ENCODE measurements around the gene SAXO1. TPM values are rescaled to one million over a fixed set of nuclear protein-coding genes. Genes with fewer than 3 reads are reported as not detected.
"Not testable (repeated sequence)": the region's sequence is repeated elsewhere in the genome, so short reads cannot be mapped to it uniquely, and the experiment has no call there.

The SAXO1 gene
- total and polyA plus RNA-seq, 7 donors, result under 0.01 to 0.01 TPM; not detected in 5

- DNase-seq, result no peak
- WGBS, 2 donors, result 84 to 90% methylated on average over 6 of the region's 6 CpGs
- no peak overlapping the region for H3K4me3 ChIP-seq
- no peaks in the 10 kb centered on the region for H3K36me3 ChIP-seq
- H3K4me1 ChIP-seq, result no peaks in the 10 kb centered on the region
- no peak overlapping the region for H3K27ac ChIP-seq
- peaks cover 0 to 4% (median 0%) of the 10 kb centered on the region in 3 donors for H3K27me3 ChIP-seq
- intact Hi-C loops (cut with DNase I), result loop anchor here (5.0 kb wide), 1 partner anchor 584 kb away; no protein-coding TSS in a partner anchor
- no peak for TF ChIP-seq CTCF (IDR thresholded peaks at IDR 0.05)
- TF ChIP-seq POLR2A (IDR thresholded peaks at IDR 0.05), result no peak
- no peak for TF ChIP-seq POLR2AphosphoS5 (IDR thresholded peaks at IDR 0.05)
- TF ChIP-seq EP300 (IDR thresholded peaks at IDR 0.05), result no peak
- H3K9me3 ChIP-seq, result no peaks in the 10 kb centered on the region
Measured at GRCh38 chr9:19026375-19026774, 6.6 kb downstream of the SAXO1 start.

GRCh38 chr9:19023078-19023477 lies 9.9 kb downstream of the SAXO1 start:
- DNase-seq, result no peak
- WGBS, 2 donors, result 51 to 75% methylated on average over 5 of the region's 5 CpGs
- no peak overlapping the region for H3K4me3 ChIP-seq
- H3K4me1 ChIP-seq, result no peaks in the 10 kb centered on the region
- no peak overlapping the region for H3K27ac ChIP-seq
- intact Hi-C loops (cut with DNase I), result no loop called here
- H3K27me3 ChIP-seq, result no peaks in the 10 kb centered on the region
- no peaks in the 10 kb centered on the region for H3K36me3 ChIP-seq
- no peaks in the 10 kb centered on the region for H3K9me3 ChIP-seq
- TF ChIP-seq POLR2AphosphoS5 (IDR thresholded peaks at IDR 0.05) (no peak), EP300 (IDR thresholded peaks at IDR 0.05) (no peak), POLR2A (IDR thresholded peaks at IDR 0.05) (no peak), CTCF (IDR thresholded peaks at IDR 0.05) (no peak)

- no peak overlapping the region for H3K27ac ChIP-seq
- intact Hi-C loops (cut with DNase I), result no loop called here
- no peaks in the 10 kb centered on the region for H3K36me3 ChIP-seq
- no peak overlapping the region for H3K4me3 ChIP-seq
- TF ChIP-seq CTCF (IDR thresholded peaks at IDR 0.05), result no peak
- no peak for TF ChIP-seq POLR2A (IDR thresholded peaks at IDR 0.05)
- no peak for TF ChIP-seq EP300 (IDR thresholded peaks at IDR 0.05)
- TF ChIP-seq POLR2AphosphoS5 (IDR thresholded peaks at IDR 0.05), result no peak
- H3K4me1 ChIP-seq, result no peaks in the 10 kb centered on the region
- H3K27me3 ChIP-seq, result no peaks in the 10 kb centered on the region
- no peak for DNase-seq
- WGBS, 2 donors, result 87 to 94% methylated on average over 2 of the region's 2 CpGs
- H3K9me3 ChIP-seq, result no peaks in the 10 kb centered on the region
Measured at GRCh38 chr9:19022206-19022605, 10.8 kb downstream of the SAXO1 start.

DNA sequence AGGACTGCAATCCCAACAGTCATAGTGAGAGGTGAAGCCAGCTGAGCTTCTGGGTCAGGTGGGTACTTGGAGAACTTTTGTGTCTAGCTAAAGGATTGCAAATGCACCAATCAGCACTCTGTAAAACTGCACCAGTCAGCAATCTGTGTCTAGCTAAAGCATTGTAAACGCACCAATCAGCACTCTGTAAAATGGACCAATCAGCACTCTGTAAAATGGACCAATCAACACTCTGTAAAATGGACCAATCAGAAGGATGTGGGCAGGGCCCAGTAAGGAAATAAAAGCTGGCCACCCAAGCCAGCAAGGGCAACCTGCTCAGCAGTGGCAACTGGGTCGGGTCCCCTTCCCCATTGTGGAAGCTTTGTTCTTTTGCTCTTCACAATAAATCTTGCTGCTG lies 11.4 kb downstream of the SAXO1 start:
- WGBS, 2 donors, result 94 to 96% methylated on average over 2 of the region's 2 CpGs

GRCh38 chr9:19020886-19021455 lies 12.0 kb downstream of the SAXO1 start:
- Histone ChIP-seq H3K4me1 (no peaks in the 10 kb centered on the region), H3K36me3 (no peaks in the 10 kb centered on the region)

More for the DNA sequence above, 11.4 kb downstream of the SAXO1 start:
- DNase-seq; H3K9me3 ChIP-seq; intact Hi-C loops (cut with DNase I); H3K4me1 ChIP-seq; H3K27ac ChIP-seq; H3K4me3 ChIP-seq; H3K36me3 ChIP-seq; H3K27me3 ChIP-seq: not testable (repeated sequence)

More at GRCh38 chr9:19020886-19021455, 12.0 kb downstream of the SAXO1 start:
- Histone ChIP-seq H3K9me3 (no peaks in the 10 kb centered on the region), H3K4me3 (no peak overlapping the region), H3K27me3 (no peaks in the 10 kb centered on the region), H3K27ac (no peak overlapping the region)
- WGBS, 2 donors, result 56 to 87% methylated on average over 3 of the region's 3 CpGs
- no peak for DNase-seq
- TF ChIP-seq POLR2AphosphoS5 (IDR thresholded peaks at IDR 0.05) (no peak), CTCF (IDR thresholded peaks at IDR 0.05) (no peak), EP300 (IDR thresholded peaks at IDR 0.05) (no peak), POLR2A (IDR thresholded peaks at IDR 0.05) (no peak)
- intact Hi-C loops (cut with DNase I), result no loop called here

Data from sigmoid colon (tissue), 7 donors.